Testis (tissue), 3 donors: ENCODE measurements around the gene CNFN. TPM values are rescaled to one million over a fixed set of nuclear protein-coding genes. Genes with fewer than 3 reads are reported as not detected.

Experiments
- DNase-seq: peaks from one replicate; pipeline ENCODE4 v3.0.0-alpha.2; 2019
- H3K27ac ChIP-seq, 2 donors: fragments of 200-600 bp; sonication (generic); one replicate each; pipeline ENCODE4 v1.5.1; 2019
- H3K27me3 ChIP-seq: fragments of 200-600 bp; sonication (generic); one replicate; pipeline ENCODE4 v1.5.1; 2019
- H3K36me3 ChIP-seq: fragments of 200-600 bp; sonication (generic); one replicate; pipeline ENCODE4 v1.5.1; 2017; ENCODE audit warnings: low read depth; ENCODE audit errors: missing control alignments
- H3K4me1 ChIP-seq: fragments of 200-600 bp; sonication (generic); one replicate; pipeline ENCODE4 v1.5.1; 2019
- H3K4me3 ChIP-seq, 2 donors: fragments of 200-600 bp; sonication (generic); one replicate each; pipeline ENCODE4 v1.5.1; 2017 to 2019
- H3K9me3 ChIP-seq: fragments of 200-600 bp; sonication (generic); one replicate; pipeline ENCODE4 v1.5.1; 2017
- CTCF ChIP-seq, 3 experiments: fragments of 450-650 bp in 2 of 3; fragments of 200-600 bp in 1 of 3; sonication (generic) in 1 of 3; IDR thresholded peaks; one replicate each; pipeline ENCODE4 v1.5.1; 2016 to 2019; ENCODE audit warnings: antibody characterized with exemption in 3 of 3, mild to moderate bottlenecking in 2 of 3, moderate library complexity in 1 of 3
- POLR2A ChIP-seq: fragments of 450-650 bp; IDR thresholded peaks from one replicate; pipeline ENCODE4 v1.6.1; 2017; ENCODE audit warnings: antibody characterized with exemption, mild to moderate bottlenecking, moderate library complexity
- WGBS, 2 donors: methylation state at CpG; one replicate each; pipeline ENCODE4 v1.1.5; 2018; 5-methylcytosine and 5-hydroxymethylcytosine counted together
- intact Hi-C: fragments of 100-400 bp; cut with DNase I; formaldehyde crosslinking; loops from one replicate; pipeline ENCODE4 v1.15.1; 2023; ENCODE audit warnings: low total_unique reads
- polyA plus RNA-seq: library from polyadenylated mRNA; stranded (reverse); fragments of 350-450 nt; fragmentation: Illumina TruSeq; extraction: RNeasy Lipid Tissue Mini Kit (QIAGEN cat#74804); gene quantifications from one replicate; pipeline ENCODE4 v1.2.3, GENCODE V29; 2014; ENCODE audit warnings: low read depth, low replicate concordance; ENCODE audit not compliant: insufficient read depth
- total RNA-seq, 2 donors: library from RNA; depleted of rRNA; stranded (reverse); fragments of >200 nt; gene quantifications; one replicate each; pipeline ENCODE4 v1.2.3, GENCODE V29; 2016

CNFN gene
- total and polyA plus RNA-seq, 3 donors from 2014 or later: 1.9 to 5.0 (median 2.2) TPM

GRCh38 chr19:42411581-42412178 is 21.6 kb upstream of the CNFN start:
- H3K36me3 ChIP-seq: no peaks in the 10 kb centered on the region
- WGBS, 2 donors: 87 to 93% methylated on average over 8 of the region's 8 CpGs
- no peak overlapping the region for H3K27ac ChIP-seq
- no peaks in the 10 kb centered on the region for H3K9me3 ChIP-seq
- no peak overlapping the region for H3K4me3 ChIP-seq
- H3K4me1 ChIP-seq: no peaks in the 10 kb centered on the region
- DNase-seq: no peak
- no peak for TF ChIP-seq CTCF (IDR thresholded peaks at IDR 0.05)
- no peak for TF ChIP-seq POLR2A
- no peaks in the 10 kb centered on the region for H3K27me3 ChIP-seq
- intact Hi-C loops: no loop called here

- no peak overlapping the region for H3K4me3 ChIP-seq
- intact Hi-C loops: no loop called here
- H3K4me1 ChIP-seq: no peaks in the 10 kb centered on the region
- no peak for DNase-seq
- no peaks in the 10 kb centered on the region for H3K9me3 ChIP-seq
- H3K36me3 ChIP-seq: no peaks in the 10 kb centered on the region
- no peaks in the 10 kb centered on the region for H3K27me3 ChIP-seq
- no peak overlapping the region for H3K27ac ChIP-seq
- TF ChIP-seq POLR2A (no peak), CTCF (IDR thresholded peaks at IDR 0.05) (no peak)
- WGBS, 2 donors: 94% methylated on average over 25 to 30 of the region's 30 CpGs
These were observed 20.3 kb upstream of the CNFN start for GRCh38 chr19:42410371-42410770.

- intact Hi-C loops: no loop called here
- Histone ChIP-seq H3K9me3 (no peaks in the 10 kb centered on the region), H3K36me3 (no peaks in the 10 kb centered on the region), H3K27ac (no peak overlapping the region), H3K4me3 (no peak overlapping the region), H3K4me1 (no peaks in the 10 kb centered on the region), H3K27me3 (no peaks in the 10 kb centered on the region)
- TF ChIP-seq POLR2A (no peak), CTCF (IDR thresholded peaks at IDR 0.05) (no peak)
- DNase-seq: no peak
- 33 to 64% methylated on average over 5 to 6 of the region's 6 CpGs for WGBS, 2 donors
These were observed 19.4 kb upstream of the CNFN start for GRCh38 chr19:42409477-42409876.

GRCh38 chr19:42407816-42408175 is 17.7 kb upstream of the CNFN start:
- TF ChIP-seq POLR2A (no peak), CTCF (IDR thresholded peaks at IDR 0.05) (no peak)
- Histone ChIP-seq H3K4me1 (no peaks in the 10 kb centered on the region), H3K9me3 (no peaks in the 10 kb centered on the region), H3K36me3 (no peaks in the 10 kb centered on the region), H3K27me3 (no peaks in the 10 kb centered on the region), H3K4me3 (no peak overlapping the region), H3K27ac (no peak overlapping the region)
- 97% methylated on average over 10 of the region's 10 CpGs; no CpG with 5 or more reads in 1 of the 2 donors for WGBS, 2 donors
- no peak for DNase-seq
- intact Hi-C loops: no loop called here

- no peaks in the 10 kb centered on the region for H3K9me3 ChIP-seq
- no peak overlapping the region for H3K4me3 ChIP-seq
- WGBS, 2 donors: 90 to 92% methylated on average over 17 to 30 of the region's 30 CpGs
- no peak for TF ChIP-seq CTCF (IDR thresholded peaks at IDR 0.05)
- no peak for TF ChIP-seq POLR2A
- DNase-seq: no peak
- no peaks in the 10 kb centered on the region for H3K4me1 ChIP-seq
- H3K27me3 ChIP-seq: no peaks in the 10 kb centered on the region
- intact Hi-C loops: no loop called here
- H3K27ac ChIP-seq: no peak overlapping the region
- H3K36me3 ChIP-seq: no peaks in the 10 kb centered on the region
These were observed 17.2 kb upstream of the CNFN start for GRCh38 chr19:42407085-42407815.
